ENCODE results near the gene SDF4.
"Not testable (repeated sequence)": the region's sequence is repeated elsewhere in the genome, so short reads cannot be mapped to it uniquely, and the experiment has no call there.

SDF4 gene

GRCh38 chr1:1177452-1178206, 54.2 kb downstream of the SDF4 start:
- DNase-seq (ENCODE audit: low read depth): no peak

- no peak for DNase-seq (ENCODE audit: low read depth)
These were observed 54.9 kb downstream of the SDF4 start for GRCh38 chr1:1176931-1177330.

- DNase-seq (ENCODE audit: low read depth): not testable (repeated sequence)
These were observed 55.6 kb downstream of the SDF4 start for GRCh38 chr1:1176063-1176761.

GRCh38 chr1:1175221-1176062, 56.4 kb downstream of the SDF4 start:
- DNase-seq (ENCODE audit: low read depth): no peak

- no peak for DNase-seq (ENCODE audit: low read depth)
These were observed 57.9 kb downstream of the SDF4 start, which contains the start of gene TTLL10 for GRCh38 chr1:1173793-1174415. TSS of gene TTLL10 (plus strand) at chr1:1173880. CDS start at chr1:1179216, 5,336 bp downstream.

- DNase-seq (ENCODE audit: low read depth): no peak
These were observed 58.6 kb downstream of the SDF4 start for GRCh38 chr1:1173061-1173792.

GRCh38 chr1:1171546-1172340, 60.1 kb downstream of the SDF4 start:
- no peak for DNase-seq (ENCODE audit: low read depth)

GRCh38 chr1:1171161-1171545, 60.6 kb downstream of the SDF4 start:
- DNase-seq (ENCODE audit: low read depth): no peak

- no peak for DNase-seq (ENCODE audit: low read depth)
These were observed 61.3 kb downstream of the SDF4 start for GRCh38 chr1:1170215-1171091.

- DNase-seq (ENCODE audit: low read depth): no peak
These were observed 62.2 kb downstream of the SDF4 start for GRCh38 chr1:1169429-1170214.

- no peak for DNase-seq (ENCODE audit: low read depth)
These were observed 63.1 kb downstream of the SDF4 start for GRCh38 chr1:1168451-1169411.

GRCh38 chr1:1167841-1168450, 63.9 kb downstream of the SDF4 start:
- DNase-seq (ENCODE audit: low read depth): no peak

- no peak for DNase-seq (ENCODE audit: low read depth)
These were observed 64.4 kb downstream of the SDF4 start for GRCh38 chr1:1167398-1167821.

Data from EH (cell line).